Measurements from ENCODE around the gene GCDH.

DNA sequence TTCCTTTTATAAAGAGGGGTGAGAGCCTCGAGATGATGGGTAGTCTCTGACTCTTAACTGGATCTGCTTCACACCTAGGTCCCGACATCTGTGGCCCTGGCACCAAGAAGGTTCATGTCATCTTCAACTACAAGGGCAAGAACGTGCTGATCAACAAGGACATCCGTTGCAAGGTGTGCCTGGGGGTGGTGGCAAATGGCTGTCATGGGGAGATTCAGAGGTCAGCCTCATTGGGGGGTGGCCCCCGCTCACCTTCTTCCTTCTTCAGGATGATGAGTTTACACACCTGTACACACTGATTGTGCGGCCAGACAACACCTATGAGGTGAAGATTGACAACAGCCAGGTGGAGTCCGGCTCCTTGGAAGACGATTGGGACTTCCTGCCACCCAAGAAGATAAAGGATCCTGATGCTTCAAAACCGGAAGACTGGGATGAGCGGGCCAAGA, 49.0 kb downstream of the GCDH start:
- TF ChIP-seq, protein P1, sequence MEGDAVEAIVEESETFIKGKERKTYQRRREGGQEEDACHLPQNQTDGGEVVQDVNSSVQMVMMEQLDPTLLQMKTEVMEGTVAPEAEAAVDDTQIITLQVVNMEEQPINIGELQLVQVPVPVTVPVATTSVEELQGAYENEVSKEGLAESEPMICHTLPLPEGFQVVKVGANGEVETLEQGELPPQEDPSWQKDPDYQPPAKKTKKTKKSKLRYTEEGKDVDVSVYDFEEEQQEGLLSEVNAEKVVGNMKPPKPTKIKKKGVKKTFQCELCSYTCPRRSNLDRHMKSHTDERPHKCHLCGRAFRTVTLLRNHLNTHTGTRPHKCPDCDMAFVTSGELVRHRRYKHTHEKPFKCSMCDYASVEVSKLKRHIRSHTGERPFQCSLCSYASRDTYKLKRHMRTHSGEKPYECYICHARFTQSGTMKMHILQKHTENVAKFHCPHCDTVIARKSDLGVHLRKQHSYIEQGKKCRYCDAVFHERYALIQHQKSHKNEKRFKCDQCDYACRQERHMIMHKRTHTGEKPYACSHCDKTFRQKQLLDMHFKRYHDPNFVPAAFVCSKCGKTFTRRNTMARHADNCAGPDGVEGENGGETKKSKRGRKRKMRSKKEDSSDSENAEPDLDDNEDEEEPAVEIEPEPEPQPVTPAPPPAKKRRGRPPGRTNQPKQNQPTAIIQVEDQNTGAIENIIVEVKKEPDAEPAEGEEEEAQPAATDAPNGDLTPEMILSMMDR (IDR thresholded peaks at IDR 0.05), result no peak
- TF ChIP-seq EP300 (IDR thresholded peaks at IDR 0.05), result no peak
- no peak for TF ChIP-seq POLR2A (IDR thresholded peaks at IDR 0.05)
